Activated naive CD4-positive, alpha-beta T cell treated with anti-CD3 and anti-CD28 coated beads for 36 hours (primary cell): Measurements from ENCODE around the gene GNAI3. TPM values are rescaled to one million over a fixed set of nuclear protein-coding genes. Genes with fewer than 3 reads are reported as not detected.

Experiments used
- CTCF ChIA-PET: fragments of 350-600 bp; sonication (Branson Sonifier 250); formaldehyde crosslinking; loops from one replicate; lab custom pipeline; 2021; ENCODE audit warnings: antibody characterized with exemption; lab: Charles Lee
- DNase-seq: peaks from one replicate; pipeline ENCODE4 v3.0.0-alpha.2; 2020
- H3K27ac Mint-ChIP-seq: one replicate; pipeline ENCODE4 v1.8.0; 2021; ENCODE audit warnings: mild to moderate bottlenecking, mixed read lengths
- H3K27me3 Mint-ChIP-seq: one replicate; pipeline ENCODE4 v1.8.0; 2021; ENCODE audit warnings: low read depth, mixed read lengths
- H3K36me3 Mint-ChIP-seq: one replicate; pipeline ENCODE4 v1.8.0; 2021; ENCODE audit warnings: low read depth, mixed read lengths
- H3K4me1 Mint-ChIP-seq: one replicate; pipeline ENCODE4 v1.8.0; 2021; ENCODE audit warnings: low read depth, mixed read lengths
- H3K4me3 Mint-ChIP-seq: one replicate; pipeline ENCODE4 v1.8.0; 2021; ENCODE audit warnings: mild to moderate bottlenecking, moderate library complexity, mixed read lengths
- H3K9me3 Mint-ChIP-seq: one replicate; pipeline ENCODE4 v1.8.0; 2021; ENCODE audit warnings: mixed read lengths
- intact Hi-C: fragments of 100-400 bp; cut with micrococcal nuclease; formaldehyde crosslinking; loops from one replicate; pipeline ENCODE4 v1.15.1; 2023
- total RNA-seq, 2 experiments: library from RNA; stranded (reverse); gene quantifications; one replicate each; pipeline ENCODE4 v1.2.3, GENCODE V29; 2021

Gene GNAI3
- total RNA-seq, 2 experiments from 2014 or later: 8.0 to 8.5 TPM

GRCh38 chr1:109636201-109636952 is 88.0 kb downstream of the GNAI3 start:
- Mint-ChIP-seq H3K27me3 (no peaks in the 10 kb centered on the region), H3K36me3 (peaks cover 2% of the 10 kb centered on the region), H3K4me1 (peaks cover 19% of the 10 kb centered on the region), H3K4me3 (no peak overlapping the region), H3K27ac (no peak overlapping the region), H3K9me3 (no peaks in the 10 kb centered on the region)
- DNase-seq: no peak
- CTCF ChIA-PET: interaction anchor here (0.7 to 13.1 kb wide), 9 partner anchors 14 to 393 kb away, joined by 3 to 283 read pairs (median 7); partner anchors contain the start of genes AHCYL1 and GSTM4
- intact Hi-C loops: no loop called here

- DNase-seq: no peak
- no peaks in the 10 kb centered on the region for H3K27me3 Mint-ChIP-seq
- intact Hi-C loops: no loop called here
- H3K4me3 Mint-ChIP-seq: no peak overlapping the region
- H3K36me3 Mint-ChIP-seq: no peaks in the 10 kb centered on the region
- peaks cover 19% of the 10 kb centered on the region for H3K4me1 Mint-ChIP-seq
- H3K9me3 Mint-ChIP-seq: no peaks in the 10 kb centered on the region
- CTCF ChIA-PET: interaction anchor here (1.0 to 13.1 kb wide), 8 partner anchors 13 to 346 kb away, joined by 3 to 283 read pairs (median 18); partner anchors contain the start of genes AHCYL1 and GSTM4
- H3K27ac Mint-ChIP-seq: no peak overlapping the region
Observed at GRCh38 chr1:109637446-109637845, 89.0 kb downstream of the GNAI3 start.

- H3K4me1 Mint-ChIP-seq: peaks cover 18% of the 10 kb centered on the region
- no peaks in the 10 kb centered on the region for H3K9me3 Mint-ChIP-seq
- no peaks in the 10 kb centered on the region for H3K27me3 Mint-ChIP-seq
- CTCF ChIA-PET: interaction anchor here (0.6 to 13.1 kb wide), 47 partner anchors 9 to 372 kb away, joined by 3 to 283 read pairs (median 6); partner anchors contain the start of genes AHCYL1, AMPD2, GNAI3 and GNAT2
- intact Hi-C loops: no loop called here
- DNase-seq: no peak
- no peaks in the 10 kb centered on the region for H3K36me3 Mint-ChIP-seq
- H3K4me3 Mint-ChIP-seq: no peak overlapping the region
- no peak overlapping the region for H3K27ac Mint-ChIP-seq
Observed at GRCh38 chr1:109639063-109639840, 90.8 kb downstream of the GNAI3 start.

GRCh38 chr1:109639841-109640184 is 91.4 kb downstream of the GNAI3 start:
- Mint-ChIP-seq H3K4me1 (peaks cover 12% of the 10 kb centered on the region), H3K4me3 (no peak overlapping the region), H3K27me3 (no peaks in the 10 kb centered on the region), H3K9me3 (no peaks in the 10 kb centered on the region), H3K36me3 (no peaks in the 10 kb centered on the region), H3K27ac (no peak overlapping the region)
- intact Hi-C loops: loop anchor here (1.0 kb wide), 1 partner anchor 94 kb away; no protein-coding TSS in a partner anchor
- CTCF ChIA-PET: interaction anchor here (0.5 to 13.1 kb wide), 59 partner anchors 9 to 808 kb away, joined by 3 to 283 read pairs (median 5); partner anchors contain the start of genes AHCYL1, AMPD2, GNAI3 and GNAT2
- DNase-seq: no peak

- peak; percentile 96 for DNase-seq
- H3K4me1 Mint-ChIP-seq: peaks cover 7% of the 10 kb centered on the region
- H3K36me3 Mint-ChIP-seq: no peaks in the 10 kb centered on the region
- no peaks in the 10 kb centered on the region for H3K27me3 Mint-ChIP-seq
- no peak overlapping the region for H3K4me3 Mint-ChIP-seq
- CTCF ChIA-PET: interaction anchor here (0.5 to 13.1 kb wide), 63 partner anchors 10 to 809 kb away, joined by 3 to 283 read pairs (median 5); partner anchors contain the start of genes AHCYL1, AMPD2, GNAI3 and GNAT2
- no peaks in the 10 kb centered on the region for H3K9me3 Mint-ChIP-seq
- intact Hi-C loops: loop anchor here (1.0 kb wide), 1 partner anchor 94 kb away; no protein-coding TSS in a partner anchor
- H3K27ac Mint-ChIP-seq: no peak overlapping the region
Observed at GRCh38 chr1:109640285-109640865, 92.0 kb downstream of the GNAI3 start.

DNA sequence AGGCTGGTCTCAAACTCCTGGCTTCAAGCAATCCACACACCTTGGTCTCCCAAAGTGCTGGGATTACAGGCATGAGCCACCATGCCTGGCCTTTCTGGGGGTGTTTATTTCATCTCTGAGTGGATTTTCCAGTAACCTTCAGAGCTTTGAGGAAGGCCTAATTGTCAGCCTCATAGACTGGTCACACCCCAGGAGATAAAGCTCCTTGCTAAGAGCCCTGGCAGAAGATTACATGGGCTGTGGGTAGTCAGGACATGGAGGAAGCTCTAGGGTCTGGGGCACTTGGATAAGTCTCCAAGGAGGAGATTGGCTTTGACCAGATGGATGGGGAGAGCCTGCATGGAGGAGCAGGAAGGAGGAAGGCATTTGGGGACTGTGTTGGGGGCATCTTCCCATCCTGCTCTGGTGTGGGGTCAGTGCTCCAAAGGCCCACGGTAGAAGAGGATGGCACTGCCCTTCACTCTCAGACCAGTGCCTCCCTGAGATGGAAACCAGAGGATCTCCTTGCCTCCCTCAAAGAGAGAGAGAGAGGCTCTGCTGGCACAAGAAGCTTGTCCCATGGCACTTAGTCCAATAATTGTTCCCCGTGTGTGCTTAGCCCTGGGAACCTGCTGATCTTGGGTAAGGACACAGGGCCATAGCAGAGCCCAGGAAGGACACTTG is 92.8 kb downstream of the GNAI3 start:
- Mint-ChIP-seq H3K4me3 (no peak overlapping the region), H3K27ac (no peak overlapping the region), H3K4me1 (peaks cover 5% of the 10 kb centered on the region), H3K9me3 (no peaks in the 10 kb centered on the region), H3K36me3 (no peaks in the 10 kb centered on the region), H3K27me3 (no peaks in the 10 kb centered on the region)
- DNase-seq: no peak
- CTCF ChIA-PET: interaction anchor here (0.6 to 13.1 kb wide), 35 partner anchors 10 to 389 kb away, joined by 3 to 283 read pairs (median 6); partner anchors contain the start of genes AHCYL1, AMPD2, GNAI3 and GNAT2
- intact Hi-C loops: no loop called here

DNA sequence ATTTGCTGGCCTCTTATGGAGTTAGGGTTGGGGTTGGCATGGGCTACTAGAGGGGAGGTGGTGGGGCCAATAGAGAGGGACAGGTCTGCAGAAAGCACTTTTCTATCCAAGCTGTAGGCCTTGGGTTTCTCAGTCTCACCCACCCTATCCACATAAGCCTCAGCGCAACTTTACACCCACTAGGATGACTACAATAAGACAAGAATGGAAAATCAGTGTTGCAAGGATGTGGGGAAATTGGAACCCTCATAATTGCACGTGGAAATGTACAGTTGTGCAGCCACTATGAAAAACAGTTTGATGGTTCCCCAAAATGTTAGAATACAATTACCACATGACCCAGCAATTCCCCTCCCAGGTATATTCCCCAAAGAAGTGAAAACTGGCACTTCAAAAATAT is 93.4 kb downstream of the GNAI3 start:
- H3K27me3 Mint-ChIP-seq: no peaks in the 10 kb centered on the region
- H3K9me3 Mint-ChIP-seq: no peaks in the 10 kb centered on the region
- no peaks in the 10 kb centered on the region for H3K36me3 Mint-ChIP-seq
- H3K27ac Mint-ChIP-seq: no peak overlapping the region
- intact Hi-C loops: no loop called here
- CTCF ChIA-PET: interaction anchor here (0.9 to 13.1 kb wide), 12 partner anchors 9 to 341 kb away, joined by 3 to 283 read pairs (median 24); partner anchors contain the start of genes AHCYL1, GPR61 and GSTM4
- H3K4me1 Mint-ChIP-seq: peaks cover 5% of the 10 kb centered on the region
- no peak overlapping the region for H3K4me3 Mint-ChIP-seq
- DNase-seq: no peak

DNA sequence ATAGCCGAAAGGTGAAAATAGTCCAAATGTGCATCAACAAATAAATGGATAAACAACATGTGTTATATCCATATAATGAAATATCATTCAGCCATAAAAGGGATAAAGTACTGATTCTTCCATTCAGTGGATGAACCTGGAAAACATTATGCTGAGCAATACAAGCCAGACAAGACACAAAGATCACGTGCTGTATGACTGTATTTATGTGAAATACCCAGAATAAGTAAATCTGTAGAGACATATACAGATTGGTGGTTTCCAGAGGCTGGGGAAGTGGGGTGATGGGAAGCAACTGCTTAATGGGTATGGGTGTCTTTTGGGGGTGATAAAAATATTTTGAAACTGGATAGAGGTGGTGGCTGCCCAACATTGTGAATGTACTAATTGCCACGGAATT is 94.2 kb downstream of the GNAI3 start:
- Mint-ChIP-seq H3K4me1 (peaks cover 5% of the 10 kb centered on the region), H3K27me3 (no peaks in the 10 kb centered on the region), H3K9me3 (no peaks in the 10 kb centered on the region), H3K27ac (no peak overlapping the region), H3K4me3 (no peak overlapping the region), H3K36me3 (no peaks in the 10 kb centered on the region)
- DNase-seq: no peak
- intact Hi-C loops: loop anchor here (1.0 kb wide), 2 partner anchors 131 to 342 kb away; partner anchors contain the start of gene AHCYL1
- CTCF ChIA-PET: interaction anchor here (0.7 to 13.1 kb wide), 8 partner anchors 8 to 368 kb away, joined by 3 to 283 read pairs (median 8); partner anchors contain the start of genes AHCYL1 and GNAI3

DNA sequence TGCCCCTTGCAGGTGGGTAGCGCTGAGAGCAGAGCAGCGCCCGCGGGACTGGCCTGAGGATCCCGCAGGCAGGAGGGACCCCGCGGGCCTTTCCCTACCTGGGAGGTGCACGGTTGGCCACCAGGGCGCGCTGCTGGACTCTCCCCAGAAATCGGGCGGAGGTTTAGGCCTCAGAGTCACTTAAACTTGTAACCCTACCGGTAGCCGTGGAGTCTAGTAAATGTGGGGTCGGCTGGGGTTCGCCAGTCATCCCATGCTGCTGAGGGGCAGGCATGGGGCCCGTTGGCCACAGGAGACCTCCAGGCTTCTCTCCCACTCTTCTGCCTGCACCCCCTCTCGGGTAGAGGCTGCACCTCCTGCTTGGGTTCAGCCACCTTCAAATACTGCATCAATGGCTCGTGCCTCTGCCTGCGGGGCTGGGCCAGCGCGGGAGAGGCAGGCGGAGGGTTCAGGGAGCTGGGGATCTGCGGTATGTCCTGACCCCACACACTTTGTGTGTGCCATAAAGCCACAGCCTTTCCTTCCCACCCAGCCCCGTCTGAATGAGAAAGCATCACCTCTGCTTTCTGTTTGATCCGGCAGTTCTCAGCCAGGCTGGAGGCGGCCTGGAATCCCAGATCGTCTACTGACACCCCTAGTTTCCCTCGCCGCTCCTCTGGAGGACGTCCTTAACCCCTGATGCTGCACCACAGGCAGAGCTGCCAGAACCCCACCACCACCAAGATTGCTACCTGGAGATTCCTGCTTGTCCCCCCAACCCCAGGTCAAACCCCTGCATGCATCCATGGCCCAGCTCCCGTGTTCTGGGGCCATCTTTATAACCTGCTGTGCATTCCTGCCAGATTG is 95.2 kb downstream of the GNAI3 start:
- Mint-ChIP-seq H3K4me3 (no peak overlapping the region), H3K27me3 (no peaks in the 10 kb centered on the region), H3K36me3 (no peaks in the 10 kb centered on the region), H3K27ac (no peak overlapping the region), H3K9me3 (no peaks in the 10 kb centered on the region), H3K4me1 (peaks cover 5% of the 10 kb centered on the region)
- intact Hi-C loops: loop anchor here (1.0 kb wide), 2 partner anchors 130 to 341 kb away; partner anchors contain the start of gene AHCYL1
- DNase-seq: peak; percentile 94
- CTCF ChIA-PET: interaction anchor here (0.6 to 13.1 kb wide), 13 partner anchors 9 to 367 kb away, joined by 3 to 283 read pairs (median 5); partner anchors contain the start of genes AHCYL1, GNAI3 and GSTM4

DNA sequence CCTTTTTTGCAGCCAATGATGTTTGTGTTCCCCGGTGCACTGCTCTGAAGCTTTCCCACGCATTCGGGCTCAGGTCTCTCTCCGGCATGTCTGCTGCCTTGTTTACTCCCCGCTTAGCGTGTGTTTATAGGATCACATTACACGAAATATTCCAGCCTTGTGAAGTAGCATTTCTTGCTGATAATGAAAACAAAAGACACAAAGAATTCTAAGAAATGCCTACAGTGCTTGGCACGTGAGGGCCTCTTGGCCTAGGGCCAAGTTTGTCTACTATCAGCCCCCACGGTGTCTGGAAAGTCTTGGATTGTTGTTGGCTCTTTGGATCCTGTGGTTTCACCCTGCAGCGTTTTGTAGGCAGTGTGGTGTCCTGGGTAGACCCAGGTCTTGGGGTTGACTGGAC is 96.3 kb downstream of the GNAI3 start:
- Mint-ChIP-seq H3K4me1 (peaks cover 5% of the 10 kb centered on the region), H3K4me3 (no peak overlapping the region), H3K9me3 (no peaks in the 10 kb centered on the region), H3K27ac (no peak overlapping the region), H3K36me3 (no peaks in the 10 kb centered on the region), H3K27me3 (no peaks in the 10 kb centered on the region)
- CTCF ChIA-PET: interaction anchor here (0.7 to 13.1 kb wide), 7 partner anchors 18 to 340 kb away, joined by 3 to 283 read pairs (median 8); partner anchors contain the start of genes AHCYL1 and GNAI3
- DNase-seq: no peak
- intact Hi-C loops: no loop called here
